Fibroblast of mammary gland (primary cell): Measurements from ENCODE around the gene HTR2B.
A peak's percentile ranks its signal among the peaks of the same experiment; 100 is the strongest.

Experiments used
- DNase-seq: peaks from one replicate; pipeline ENCODE4 v3.0.0-alpha.2; 2010; ENCODE audit warnings: low read depth
- H3K4me3 ChIP-seq: 2 replicates; pipeline ENCODE4 v1.5.1; 2011; ENCODE audit warnings: low read depth, mild to moderate bottlenecking, low read length, moderate library complexity; ENCODE audit not compliant: control insufficient read depth
- TF ChIP-seq, protein P1 (sequence below): conservative IDR thresholded peaks from 2 replicates; pipeline ENCODE4 v1.5.1; 2011; ENCODE audit warnings: low read depth, low read length, inconsistent platforms; ENCODE audit not compliant: control insufficient read depth, insufficient read depth

The HTR2B gene

GRCh38 chr2:231127936-231128335 is 3.1 kb upstream of the HTR2B start:
- DNase-seq = no peak
- no peak overlapping the region for H3K4me3 ChIP-seq
- TF ChIP-seq, protein P1, sequence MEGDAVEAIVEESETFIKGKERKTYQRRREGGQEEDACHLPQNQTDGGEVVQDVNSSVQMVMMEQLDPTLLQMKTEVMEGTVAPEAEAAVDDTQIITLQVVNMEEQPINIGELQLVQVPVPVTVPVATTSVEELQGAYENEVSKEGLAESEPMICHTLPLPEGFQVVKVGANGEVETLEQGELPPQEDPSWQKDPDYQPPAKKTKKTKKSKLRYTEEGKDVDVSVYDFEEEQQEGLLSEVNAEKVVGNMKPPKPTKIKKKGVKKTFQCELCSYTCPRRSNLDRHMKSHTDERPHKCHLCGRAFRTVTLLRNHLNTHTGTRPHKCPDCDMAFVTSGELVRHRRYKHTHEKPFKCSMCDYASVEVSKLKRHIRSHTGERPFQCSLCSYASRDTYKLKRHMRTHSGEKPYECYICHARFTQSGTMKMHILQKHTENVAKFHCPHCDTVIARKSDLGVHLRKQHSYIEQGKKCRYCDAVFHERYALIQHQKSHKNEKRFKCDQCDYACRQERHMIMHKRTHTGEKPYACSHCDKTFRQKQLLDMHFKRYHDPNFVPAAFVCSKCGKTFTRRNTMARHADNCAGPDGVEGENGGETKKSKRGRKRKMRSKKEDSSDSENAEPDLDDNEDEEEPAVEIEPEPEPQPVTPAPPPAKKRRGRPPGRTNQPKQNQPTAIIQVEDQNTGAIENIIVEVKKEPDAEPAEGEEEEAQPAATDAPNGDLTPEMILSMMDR = no peak

- no peak overlapping the region for H3K4me3 ChIP-seq
- DNase-seq = no peak
Observed at GRCh38 chr2:231127480-231127879, 2.6 kb upstream of the HTR2B start.

DNA sequence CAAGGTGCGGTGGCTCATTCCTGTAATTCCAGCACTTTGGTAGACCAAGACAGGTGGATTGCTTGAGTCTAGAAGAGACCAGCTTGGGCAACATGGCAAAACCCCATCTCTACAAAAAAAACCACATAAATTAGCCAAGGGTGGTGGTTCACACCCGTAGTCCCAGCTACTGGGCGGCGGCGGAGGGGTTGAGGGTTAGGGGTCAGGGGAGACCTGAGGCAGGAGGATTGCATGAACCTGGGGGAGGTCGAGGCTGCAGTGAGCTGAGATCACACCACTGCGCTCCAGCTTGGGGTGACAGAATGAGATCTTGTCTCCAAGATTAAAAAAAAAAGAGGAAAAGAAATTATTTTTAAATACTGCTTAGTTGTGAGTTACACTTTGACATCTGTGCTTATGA is 1.3 kb upstream of the HTR2B start:
- H3K4me3 ChIP-seq = no peak overlapping the region
- TF ChIP-seq, protein P1 = no peak
- DNase-seq = no peak

More at GRCh38 chr2:231127480-231127879, 2.6 kb upstream of the HTR2B start:
- TF ChIP-seq, protein P1 = no peak

DNA sequence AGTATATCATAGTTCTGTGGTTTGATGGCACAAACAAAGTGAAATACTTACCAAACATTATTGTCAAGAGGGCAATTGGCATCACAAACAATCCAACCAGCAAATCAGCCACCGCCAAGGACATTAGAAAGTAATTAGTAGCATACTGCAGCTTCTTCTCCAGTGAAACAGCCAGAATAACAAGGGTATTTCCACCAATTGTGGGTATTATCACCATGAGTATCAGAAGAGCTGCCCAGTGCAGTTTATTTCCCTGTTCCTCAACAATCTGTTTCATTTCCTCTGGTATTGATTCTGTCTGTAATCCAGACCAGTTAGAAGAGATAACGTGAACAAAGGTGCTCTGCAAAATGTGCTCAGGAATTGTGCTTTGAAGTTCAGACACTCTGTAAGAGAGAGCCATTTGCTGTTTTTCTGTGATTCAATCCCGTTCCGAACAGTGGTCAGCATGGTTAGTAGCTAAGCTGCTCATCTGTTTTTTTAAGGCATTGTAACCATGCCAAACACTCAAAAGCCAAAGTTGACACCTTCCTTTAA is 1.4 kb downstream of the HTR2B start:
- DNase-seq = peak; percentile 48
- TF ChIP-seq, protein P1 = no peak
- H3K4me3 ChIP-seq = no peak overlapping the region

GRCh38 chr2:231118614-231118942 is 6.3 kb downstream of the HTR2B start:
- H3K4me3 ChIP-seq = no peak overlapping the region
- TF ChIP-seq, protein P1 = no peak
- no peak for DNase-seq

DNA sequence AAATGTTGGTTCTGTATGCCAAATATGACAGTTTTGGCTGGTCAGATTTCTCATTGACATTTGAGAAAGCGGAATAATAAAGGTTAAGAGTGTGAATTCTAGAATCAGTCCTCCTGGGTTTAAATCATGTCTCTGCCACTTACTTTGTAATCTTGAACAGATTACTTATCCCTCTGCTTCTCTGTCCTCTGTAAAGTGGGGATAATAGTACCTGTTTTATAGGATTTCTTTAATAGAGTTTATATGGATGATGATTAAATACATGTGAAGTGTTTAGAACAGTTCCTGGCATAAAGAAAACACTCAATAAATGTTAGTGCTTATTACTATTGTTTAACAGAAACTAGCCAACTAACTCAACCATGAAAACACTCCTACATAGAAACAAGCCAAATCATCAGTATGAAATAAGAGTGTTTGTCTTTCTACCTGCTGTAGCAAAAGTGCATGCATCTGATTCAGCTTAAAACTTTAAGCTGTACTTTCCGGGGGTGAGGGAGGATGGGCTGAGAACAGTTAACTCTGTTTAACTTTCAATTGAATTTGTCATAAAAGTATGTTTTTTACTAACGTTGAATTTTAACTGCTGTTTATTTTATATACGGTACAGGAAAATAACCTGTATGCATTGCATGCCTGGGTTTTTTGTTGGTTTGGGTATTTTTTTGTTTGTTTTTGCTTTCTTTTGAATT is 6.8 kb downstream of the HTR2B start:
- no peak overlapping the region for H3K4me3 ChIP-seq
- no peak for DNase-seq
- TF ChIP-seq, protein P1 = no peak
